Measurements from ENCODE around the gene PPP6R2.

- TF ChIP-seq CTCF (conservative IDR thresholded peaks at IDR 0.05 in 1 of 2, IDR thresholded peaks at IDR 0.05 in 1 of 2; ENCODE audit: low read depth in 1 of 2, low read length in 2 of 2) (no peak), EZH2 (IDR thresholded peaks at IDR 0.05; ENCODE audit: low read length, missing control alignments) (no peak)
Measured at GRCh38 chr22:50475652-50476002, 132.5 kb downstream of the PPP6R2 start.
